H54 (cell line): ENCODE measurements around the gene GFPT2.

ENCODE experiments used
- DNase-seq: peaks from one replicate; pipeline ENCODE4 v3.0.0; 2011; ENCODE audit warnings: low spot score, mixed read lengths; ENCODE audit not compliant: insufficient read length
- FAIRE-seq: peaks from 3 replicates; lab custom pipeline; 2011; peaks lifted over from hg19 to GRCh38; lab: Jason Lieb, UNC
- POLR2A ChIP-seq: IDR thresholded peaks from 2 replicates; pipeline ENCODE4 v1.6.1; 2011; ENCODE audit warnings: low read depth, mild to moderate bottlenecking, low read length

Gene GFPT2

DNA sequence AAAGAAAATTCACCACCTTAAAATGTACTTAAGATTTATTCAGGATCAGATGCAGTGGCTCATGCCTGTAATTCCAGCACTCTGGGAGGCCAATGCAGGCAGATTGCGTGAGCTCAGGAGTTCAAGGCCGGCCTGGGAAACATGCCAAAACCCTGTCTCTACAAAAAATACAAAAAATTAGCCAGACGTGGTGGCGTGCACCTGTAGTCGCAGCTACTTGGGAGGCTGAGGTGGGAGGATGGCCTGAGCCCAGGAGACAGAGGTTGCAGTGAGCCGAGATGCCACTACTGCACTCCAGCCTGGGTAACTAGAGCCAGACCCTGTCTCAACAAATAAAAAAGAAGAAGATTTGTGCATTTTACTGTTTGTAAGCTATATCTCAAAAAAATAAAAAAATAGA is 34.7 kb upstream of the GFPT2 start:
- FAIRE-seq (no peak), DNase-seq (no peak)
- TF ChIP-seq POLR2A, result no peak

DNA sequence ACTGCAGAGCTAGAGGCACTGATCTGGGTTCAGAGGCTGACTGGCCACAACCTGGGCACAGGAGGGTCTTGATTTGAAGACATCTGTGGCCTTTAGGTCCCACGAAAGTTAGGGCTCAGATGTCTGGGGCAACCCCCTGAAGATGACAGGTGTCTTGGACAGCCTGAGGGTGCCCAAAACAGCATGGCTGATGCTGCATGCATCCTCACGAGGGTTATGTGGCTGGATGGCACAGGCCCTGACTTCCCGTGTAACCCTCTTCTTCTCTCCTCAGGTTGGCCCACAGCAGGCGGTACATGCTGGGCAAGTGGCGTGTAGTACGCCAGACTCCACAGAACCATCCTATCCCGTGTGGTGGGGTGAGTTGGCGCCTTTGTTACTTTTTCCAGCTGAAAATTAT is 29.8 kb upstream of the GFPT2 start:
- no peak for TF ChIP-seq POLR2A
- FAIRE-seq (no peak), DNase-seq (no peak)

DNA sequence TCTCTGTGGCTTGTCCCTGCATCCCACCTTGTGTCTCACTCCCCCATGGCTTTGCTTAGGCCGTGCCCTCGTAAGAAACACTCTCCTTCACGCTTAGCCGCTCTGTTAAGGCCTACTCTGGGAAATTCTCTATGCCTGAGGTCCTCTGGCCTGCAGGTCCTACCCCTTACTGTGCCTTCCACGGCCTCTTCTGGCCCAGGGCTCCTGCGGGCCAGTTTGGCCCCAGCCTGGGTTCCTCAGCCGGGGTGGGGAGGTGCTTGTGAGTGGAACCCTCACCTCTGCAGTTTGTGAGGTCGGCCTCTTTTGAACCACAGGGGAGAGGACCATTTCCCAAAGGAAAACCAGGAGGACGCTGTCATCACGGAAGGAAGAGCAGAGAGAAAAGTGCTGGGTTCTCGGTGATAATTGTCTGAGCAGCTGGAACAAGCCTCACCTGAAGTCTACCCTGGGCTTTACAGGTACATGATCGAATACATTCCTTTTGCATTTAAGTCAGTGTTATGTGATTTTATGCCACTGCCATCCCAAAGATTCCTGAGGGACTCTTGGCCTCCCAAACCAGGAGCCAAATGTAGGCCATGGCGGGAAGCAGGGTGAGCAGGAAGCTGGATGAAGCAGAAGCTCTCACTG is 28.8 kb upstream of the GFPT2 start:
- FAIRE-seq (no peak), DNase-seq (no peak)
- no peak for TF ChIP-seq POLR2A

DNA sequence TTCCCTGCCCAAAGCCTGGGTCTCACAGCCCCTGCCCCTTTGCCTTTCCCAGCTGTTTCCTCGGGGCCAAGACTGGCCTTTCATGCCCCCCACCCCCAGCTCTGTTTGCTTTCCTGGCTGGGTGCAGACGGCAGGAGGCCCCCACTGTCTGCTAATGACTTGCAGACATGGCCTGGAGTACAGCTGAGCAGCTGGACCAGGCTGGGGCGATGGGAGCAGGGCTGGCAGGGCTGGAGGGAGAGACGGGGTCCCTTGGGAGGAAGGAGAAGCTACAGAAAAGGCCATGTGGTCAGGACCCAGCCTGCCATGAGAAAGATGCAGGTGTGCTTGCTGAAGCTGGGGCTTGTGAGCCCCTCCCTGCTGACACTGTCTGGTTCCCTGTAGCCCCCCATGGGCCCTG is 28.3 kb upstream of the GFPT2 start:
- TF ChIP-seq POLR2A, result no peak
- no peak for DNase-seq
- FAIRE-seq, result no peak

DNA sequence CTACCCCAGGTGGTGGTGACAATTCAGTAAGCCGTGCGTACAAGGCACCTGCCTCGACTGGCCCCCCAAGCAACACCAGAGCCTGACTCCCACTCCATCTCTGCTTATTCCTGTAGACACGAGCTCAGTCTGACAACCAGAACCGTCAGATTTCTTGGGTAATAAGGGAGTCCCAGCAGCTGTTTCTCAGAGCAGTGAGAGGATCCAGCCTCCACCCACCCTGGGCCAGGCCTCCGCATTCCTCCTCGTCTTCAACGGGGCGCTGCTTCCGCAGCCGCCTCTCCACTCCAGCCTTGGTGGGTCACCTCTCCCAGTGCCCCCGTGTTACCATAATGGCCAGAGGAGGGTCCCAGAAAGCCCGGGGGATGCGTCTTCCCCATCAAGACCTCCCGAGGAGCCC is 27.7 kb upstream of the GFPT2 start:
- no peak for TF ChIP-seq POLR2A
- no peak for FAIRE-seq
- no peak for DNase-seq

DNA sequence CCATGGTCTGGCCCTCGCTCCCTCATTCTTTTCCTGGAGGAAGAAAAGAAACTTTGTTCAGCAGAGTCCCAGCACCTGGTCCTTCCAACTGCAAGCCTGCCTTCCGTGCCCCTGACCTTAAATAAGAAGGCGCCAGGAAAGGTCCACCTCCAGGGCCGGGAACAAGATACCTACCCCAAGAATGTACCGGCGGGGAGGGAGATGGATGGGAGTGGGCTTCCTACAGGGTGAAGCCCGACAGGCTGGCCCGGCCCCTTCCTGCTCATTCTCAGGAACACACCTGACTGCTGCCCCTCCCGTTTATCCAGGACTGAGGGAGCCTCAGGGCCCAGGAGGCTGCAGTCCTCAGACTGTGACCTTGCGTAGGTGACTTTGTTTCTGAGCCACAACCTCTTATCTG is 27.3 kb upstream of the GFPT2 start:
- FAIRE-seq (no peak), DNase-seq (no peak)
- no peak for TF ChIP-seq POLR2A

DNA sequence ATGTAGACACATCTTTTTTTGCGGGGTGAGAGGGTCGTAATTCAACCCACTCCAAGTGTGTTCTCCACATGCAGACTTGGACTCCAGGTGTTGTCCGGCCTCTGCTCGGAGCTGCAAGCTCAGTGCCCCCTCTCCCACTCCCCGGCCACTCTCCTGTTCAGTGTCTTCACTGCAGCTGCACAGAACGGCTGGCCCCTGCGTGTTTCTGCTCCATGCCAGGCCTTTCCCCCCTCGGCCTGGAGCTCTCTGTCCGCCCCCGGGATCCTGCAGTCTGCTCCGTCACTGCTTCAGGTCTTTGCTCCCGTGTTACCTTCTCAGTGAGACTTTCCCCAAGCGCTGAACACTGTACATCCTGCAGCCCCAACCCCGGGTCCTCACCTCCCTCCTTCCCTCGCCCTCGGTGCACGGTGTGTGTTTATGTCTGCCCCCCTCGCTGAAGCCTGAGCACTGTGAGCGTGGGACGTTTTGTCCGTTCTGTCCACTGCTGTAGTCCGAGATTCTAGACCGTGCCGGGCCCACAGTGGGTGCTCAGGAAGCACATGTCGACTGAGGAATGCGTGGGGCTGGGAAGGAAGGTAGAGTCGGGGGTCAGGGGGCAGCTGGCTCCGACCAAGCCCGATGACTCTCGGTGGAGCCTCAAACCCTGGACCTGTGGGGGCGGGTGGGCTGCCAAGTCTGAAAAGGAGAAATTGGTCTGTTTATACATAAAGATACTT is 26.4 kb upstream of the GFPT2 start:
- DNase-seq (no peak), FAIRE-seq (no peak)
- TF ChIP-seq POLR2A, result no peak

DNA sequence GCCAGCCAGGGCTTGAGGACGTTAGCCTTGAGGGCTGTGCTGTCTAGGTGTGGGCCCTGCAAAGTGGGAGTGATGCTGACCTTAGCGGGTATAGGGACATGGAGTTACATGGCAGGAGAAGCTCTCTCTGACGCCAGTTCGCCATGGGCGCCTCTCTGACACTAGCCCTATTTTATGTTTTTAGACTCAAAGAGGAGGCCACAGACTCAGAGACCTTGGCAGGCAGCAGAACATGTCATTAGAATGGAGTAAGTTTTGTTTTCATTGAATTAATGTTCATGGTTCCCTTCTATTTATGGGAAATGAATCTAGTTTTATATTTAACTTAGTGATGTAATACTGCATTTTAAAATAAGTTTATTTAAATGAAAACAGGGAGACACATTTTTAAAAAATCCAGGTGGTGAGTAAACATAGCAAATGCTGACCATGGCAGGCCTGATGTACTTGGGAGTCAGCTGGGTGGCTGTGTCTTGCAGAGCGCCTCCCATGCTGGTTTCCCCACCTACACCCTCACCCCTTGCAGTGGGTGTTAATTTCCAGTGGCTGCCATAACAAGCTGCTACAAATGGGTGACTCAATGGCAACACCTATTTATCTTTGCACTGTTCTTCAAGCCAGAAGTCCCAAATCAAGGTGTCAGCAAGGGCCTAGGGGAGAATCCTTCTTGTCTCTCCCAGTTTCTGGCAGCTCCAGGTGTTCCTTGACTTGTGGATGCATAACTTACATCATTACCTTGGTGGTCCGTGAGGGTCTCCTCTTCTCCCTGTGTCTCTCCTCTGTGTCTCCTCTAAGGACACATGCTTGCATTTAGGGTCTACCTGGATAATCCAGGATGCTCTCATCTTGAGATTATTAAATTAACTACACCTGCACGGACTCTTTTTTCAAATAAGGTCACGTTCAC is 25.6 kb upstream of the GFPT2 start:
- DNase-seq (no peak), FAIRE-seq (no peak)
- no peak for TF ChIP-seq POLR2A

DNA sequence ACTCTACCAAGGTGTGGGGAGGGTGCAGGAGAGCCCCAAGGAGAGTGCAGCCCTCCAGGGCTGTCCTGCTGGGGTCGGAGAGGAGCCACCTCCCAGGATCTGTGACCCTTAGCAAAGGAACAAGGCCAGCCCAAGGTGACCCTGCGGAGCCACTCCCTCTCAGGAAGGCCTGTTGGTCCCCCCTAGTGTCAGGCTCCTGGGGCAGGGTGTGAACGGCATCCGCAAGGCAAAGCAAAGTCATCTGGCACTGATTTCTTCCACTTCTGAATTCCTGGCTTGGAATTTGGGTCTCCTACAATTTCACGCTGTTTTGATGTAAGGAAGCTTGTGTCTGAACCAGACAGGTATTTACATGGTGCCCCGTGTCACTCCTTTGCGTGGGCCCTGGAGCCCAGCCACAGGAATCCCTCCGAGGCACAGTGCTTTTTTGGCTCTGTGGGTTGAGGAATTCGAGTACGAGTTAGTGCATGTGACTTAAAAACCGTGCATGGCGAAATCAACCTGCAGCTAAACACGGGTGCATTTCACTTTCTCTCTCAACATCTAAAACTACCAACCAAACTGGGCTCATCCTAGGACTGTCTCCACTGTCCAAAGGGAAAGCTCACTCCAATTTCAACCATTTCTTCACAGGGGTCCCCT is 24.5 kb upstream of the GFPT2 start:
- TF ChIP-seq POLR2A, result no peak
- no peak for FAIRE-seq
- no peak for DNase-seq

DNA sequence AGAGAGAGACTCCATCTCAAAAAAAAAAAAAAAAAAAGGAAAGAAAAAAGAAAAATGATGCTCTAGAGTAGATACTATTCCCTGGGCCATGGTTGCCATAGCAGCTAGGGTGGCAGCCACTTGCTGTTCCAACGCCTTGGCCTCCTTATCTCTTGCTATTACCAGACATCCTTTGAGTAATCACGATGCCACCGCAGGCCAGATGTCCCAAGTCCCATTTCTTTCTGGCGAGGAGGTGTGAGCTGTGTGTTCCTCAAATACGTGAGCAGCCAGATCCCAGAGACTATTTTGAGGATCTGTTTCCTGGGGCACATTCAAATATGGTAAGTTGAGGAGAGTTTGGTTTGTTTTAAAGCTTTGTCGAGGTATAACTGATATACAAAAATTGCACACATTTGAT is 23.4 kb upstream of the GFPT2 start:
- TF ChIP-seq POLR2A, result no peak
- no peak for FAIRE-seq
- no peak for DNase-seq

DNA sequence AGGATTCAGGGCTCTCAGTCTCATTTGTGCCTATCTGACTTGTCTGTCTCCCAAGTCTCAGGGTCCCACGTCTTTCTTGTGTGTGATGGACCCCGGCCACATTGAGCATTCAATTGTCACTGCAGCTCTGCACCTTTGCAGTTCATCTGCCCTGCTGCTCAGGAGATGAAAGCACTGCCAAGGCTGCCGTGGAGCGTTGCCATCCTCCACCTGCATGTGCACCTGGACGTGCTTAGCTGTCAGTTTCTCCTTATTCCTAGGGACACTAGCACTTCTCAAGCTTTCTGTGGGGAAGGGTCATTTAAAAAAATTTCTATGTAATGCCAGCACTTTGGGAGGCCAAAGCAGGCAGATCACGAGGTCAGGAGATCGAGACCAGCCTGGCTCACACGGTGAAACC is 22.8 kb upstream of the GFPT2 start:
- TF ChIP-seq POLR2A, result no peak
- FAIRE-seq (no peak), DNase-seq (no peak)

DNA sequence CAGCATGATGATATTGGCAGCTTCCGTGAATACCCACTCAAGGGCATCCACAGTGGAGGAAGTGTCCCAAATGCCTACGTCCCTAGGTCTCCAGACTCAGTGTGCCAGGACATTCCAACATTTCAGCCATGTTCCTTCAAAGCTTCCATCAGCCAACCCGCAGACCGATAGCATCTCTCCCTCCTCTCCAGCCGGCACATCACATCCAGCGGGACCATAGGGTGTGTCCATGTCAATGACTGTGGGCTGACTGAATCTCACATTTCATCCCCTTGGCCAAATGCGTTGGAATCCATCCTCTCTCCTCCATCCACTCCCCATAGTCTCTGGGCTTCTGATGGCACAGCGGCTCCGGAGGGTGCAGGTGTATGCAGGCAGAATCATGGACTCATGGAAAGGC is 22.2 kb upstream of the GFPT2 start:
- FAIRE-seq, result no peak
- no peak for DNase-seq
- no peak for TF ChIP-seq POLR2A

DNA sequence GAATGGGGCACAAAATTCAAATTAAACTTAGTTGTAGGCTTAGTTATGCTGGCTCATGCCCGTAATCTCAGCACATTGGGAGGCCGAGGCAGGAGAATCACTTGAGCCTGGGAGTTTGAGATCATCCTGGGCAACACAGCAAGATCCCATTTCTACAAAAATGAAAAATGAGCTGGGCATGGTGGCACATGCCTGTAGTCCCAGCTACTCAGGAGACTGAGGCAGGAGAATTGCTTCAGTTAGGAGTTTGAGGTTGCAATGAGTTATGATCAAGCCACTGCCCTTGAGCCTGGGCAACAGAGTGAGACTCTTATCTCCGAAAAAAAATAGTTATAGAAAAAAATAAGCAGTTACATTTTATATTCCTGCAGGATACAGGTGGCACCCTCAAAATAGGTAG is 20.7 kb upstream of the GFPT2 start:
- no peak for DNase-seq
- no peak for TF ChIP-seq POLR2A
- FAIRE-seq, result no peak

DNA sequence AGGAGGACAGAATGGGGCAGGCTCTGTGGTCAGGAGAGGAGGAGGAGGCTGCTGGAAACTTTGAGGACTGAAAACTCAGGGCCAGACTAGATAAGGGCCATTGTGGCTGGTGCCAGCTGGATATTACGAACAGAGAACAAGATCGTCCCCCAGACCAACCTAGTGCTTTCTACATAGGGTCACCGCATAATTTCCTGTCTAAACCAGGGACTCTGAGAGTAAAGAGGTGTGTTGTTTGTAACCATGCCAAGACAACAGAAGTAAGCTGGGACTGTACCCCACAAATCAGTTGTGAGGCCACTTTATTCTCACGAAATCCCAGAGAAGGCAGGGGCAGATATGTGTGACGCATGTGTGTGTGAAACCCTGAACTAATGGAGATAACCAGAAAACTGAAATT is 20.3 kb upstream of the GFPT2 start:
- FAIRE-seq (no peak), DNase-seq (no peak)
- no peak for TF ChIP-seq POLR2A
